ENCODE measurements around the gene SLAMF9. TPM values are rescaled to one million over a fixed set of nuclear protein-coding genes. Genes with fewer than 3 reads are reported as not detected.

The SLAMF9 gene
- total RNA-seq, 1 donor from 2014 or later: not detected

DNA sequence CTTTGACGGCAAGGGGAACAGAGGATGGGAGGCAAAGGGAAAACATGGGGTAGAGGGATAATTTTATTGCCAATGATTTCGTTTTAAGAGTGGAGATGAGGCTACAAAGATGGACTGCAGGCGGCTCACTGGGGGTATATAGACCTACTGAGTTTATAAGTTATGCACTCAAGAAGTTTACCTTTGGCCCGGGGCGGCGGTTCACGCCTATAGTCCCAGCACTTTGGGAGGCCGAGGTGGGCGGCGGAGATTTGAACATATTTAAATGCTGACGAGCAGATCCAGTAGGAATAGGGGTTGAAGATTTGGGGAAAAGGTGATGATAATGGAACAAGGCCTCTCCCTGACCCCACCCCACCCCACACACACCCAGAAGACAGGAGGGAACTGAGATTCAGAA lies 8.1 kb upstream of the SLAMF9 start:
- Mint-ChIP-seq H3K27ac (ENCODE audit: unreplicated experiment) (no peak overlapping the region), H3K27me3 (ENCODE audit: unreplicated experiment) (peaks cover 49% of the 10 kb centered on the region), H3K4me1 (ENCODE audit: unreplicated experiment) (no peaks in the 10 kb centered on the region), H3K4me3 (ENCODE audit: unreplicated experiment) (no peak overlapping the region), H3K9me3 (ENCODE audit: unreplicated experiment) (no peaks in the 10 kb centered on the region), H3K36me3 (ENCODE audit: unreplicated experiment) (no peaks in the 10 kb centered on the region)
- no peak for DNase-seq (ENCODE audit: extremely low spot score, unreplicated experiment)
- TF ChIP-seq, protein P1, sequence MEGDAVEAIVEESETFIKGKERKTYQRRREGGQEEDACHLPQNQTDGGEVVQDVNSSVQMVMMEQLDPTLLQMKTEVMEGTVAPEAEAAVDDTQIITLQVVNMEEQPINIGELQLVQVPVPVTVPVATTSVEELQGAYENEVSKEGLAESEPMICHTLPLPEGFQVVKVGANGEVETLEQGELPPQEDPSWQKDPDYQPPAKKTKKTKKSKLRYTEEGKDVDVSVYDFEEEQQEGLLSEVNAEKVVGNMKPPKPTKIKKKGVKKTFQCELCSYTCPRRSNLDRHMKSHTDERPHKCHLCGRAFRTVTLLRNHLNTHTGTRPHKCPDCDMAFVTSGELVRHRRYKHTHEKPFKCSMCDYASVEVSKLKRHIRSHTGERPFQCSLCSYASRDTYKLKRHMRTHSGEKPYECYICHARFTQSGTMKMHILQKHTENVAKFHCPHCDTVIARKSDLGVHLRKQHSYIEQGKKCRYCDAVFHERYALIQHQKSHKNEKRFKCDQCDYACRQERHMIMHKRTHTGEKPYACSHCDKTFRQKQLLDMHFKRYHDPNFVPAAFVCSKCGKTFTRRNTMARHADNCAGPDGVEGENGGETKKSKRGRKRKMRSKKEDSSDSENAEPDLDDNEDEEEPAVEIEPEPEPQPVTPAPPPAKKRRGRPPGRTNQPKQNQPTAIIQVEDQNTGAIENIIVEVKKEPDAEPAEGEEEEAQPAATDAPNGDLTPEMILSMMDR (IDR thresholded peaks at IDR 0.05): no peak

DNA sequence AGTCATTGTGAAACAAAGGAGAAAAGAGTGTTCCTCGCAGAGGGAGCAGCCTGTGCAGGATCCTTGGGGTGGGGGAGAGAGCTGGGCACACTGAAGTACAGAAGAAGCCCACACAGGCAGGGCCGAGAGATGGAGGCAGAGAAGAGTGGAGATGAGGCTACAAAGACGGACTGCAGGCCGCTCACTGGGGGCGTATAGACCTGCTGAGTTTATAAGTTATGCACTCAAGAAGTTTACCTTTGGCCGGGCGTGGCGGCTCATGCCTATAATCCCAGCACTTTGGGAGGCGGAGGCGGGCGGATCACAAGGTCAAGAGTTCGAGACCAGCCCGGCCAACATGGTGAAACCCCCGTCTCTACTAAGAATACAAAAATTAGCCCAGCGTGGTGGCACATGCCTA lies 7.6 kb upstream of the SLAMF9 start:
- TF ChIP-seq, protein P1 (IDR thresholded peaks at IDR 0.05): no peak
- H3K27me3 Mint-ChIP-seq (ENCODE audit: unreplicated experiment): peaks cover 43% of the 10 kb centered on the region
- no peaks in the 10 kb centered on the region for H3K36me3 Mint-ChIP-seq (ENCODE audit: unreplicated experiment)
- H3K9me3 Mint-ChIP-seq (ENCODE audit: unreplicated experiment): no peaks in the 10 kb centered on the region
- H3K27ac Mint-ChIP-seq (ENCODE audit: unreplicated experiment): no peak overlapping the region
- H3K4me3 Mint-ChIP-seq (ENCODE audit: unreplicated experiment): no peak overlapping the region
- no peaks in the 10 kb centered on the region for H3K4me1 Mint-ChIP-seq (ENCODE audit: unreplicated experiment)
- no peak for DNase-seq (ENCODE audit: extremely low spot score, unreplicated experiment)

DNA sequence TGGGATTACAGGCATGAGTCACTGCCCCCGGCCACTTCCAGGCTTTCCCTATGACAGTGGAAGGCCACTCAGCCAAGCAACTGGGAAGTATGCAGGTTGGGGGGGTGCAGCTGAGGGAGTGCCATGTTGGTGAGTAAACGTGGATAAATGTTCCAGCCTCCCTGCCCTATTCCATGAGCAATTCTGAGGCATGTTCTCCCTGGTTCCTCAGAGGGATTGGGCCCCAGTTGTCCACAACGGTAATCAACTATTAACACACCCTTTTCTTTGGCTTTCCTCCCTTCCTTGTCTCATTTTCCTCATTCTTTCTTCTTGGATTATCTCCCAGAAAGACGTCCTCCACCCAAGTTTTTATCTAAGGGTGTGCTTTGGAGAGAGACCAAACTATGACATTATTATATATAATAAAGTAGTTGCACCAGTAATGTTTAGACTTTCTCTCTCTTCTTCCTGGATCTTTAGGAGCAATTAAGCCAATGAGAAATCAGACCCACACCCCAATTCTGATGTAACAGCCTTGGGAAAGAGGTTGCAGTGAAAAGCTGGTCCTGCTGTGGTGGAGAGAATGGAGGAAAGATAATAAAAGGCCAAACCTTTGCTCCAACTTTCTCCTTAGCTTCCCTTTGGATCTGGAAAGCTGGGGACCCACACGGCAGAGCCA lies 6.8 kb upstream of the SLAMF9 start:
- TF ChIP-seq, protein P1 (IDR thresholded peaks at IDR 0.05): no peak
- Mint-ChIP-seq H3K36me3 (ENCODE audit: unreplicated experiment) (no peaks in the 10 kb centered on the region), H3K27ac (ENCODE audit: unreplicated experiment) (no peak overlapping the region), H3K4me1 (ENCODE audit: unreplicated experiment) (no peaks in the 10 kb centered on the region), H3K9me3 (ENCODE audit: unreplicated experiment) (no peaks in the 10 kb centered on the region), H3K4me3 (ENCODE audit: unreplicated experiment) (no peak overlapping the region), H3K27me3 (ENCODE audit: unreplicated experiment) (peaks cover 40% of the 10 kb centered on the region)
- no peak for DNase-seq (ENCODE audit: extremely low spot score, unreplicated experiment)

DNA sequence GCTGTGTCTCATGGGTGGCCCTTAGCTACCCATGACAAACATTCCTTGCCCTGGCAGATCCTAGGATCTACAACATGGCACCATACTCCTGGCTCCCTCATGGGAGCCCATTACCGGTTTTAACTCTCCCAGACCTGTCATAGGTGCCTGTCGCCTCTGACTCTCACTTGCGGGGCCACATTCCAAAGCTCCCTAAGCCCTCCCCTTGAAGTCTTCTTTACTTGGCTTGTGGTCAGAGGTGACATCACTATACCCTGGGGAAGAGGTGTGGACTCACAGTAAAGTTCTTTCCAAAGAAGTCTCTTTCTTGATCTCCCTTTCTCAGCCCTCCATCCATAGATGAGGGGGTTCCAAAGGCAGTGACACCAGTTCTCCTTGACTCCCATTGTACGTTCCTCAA lies 5.4 kb upstream of the SLAMF9 start:
- DNase-seq (ENCODE audit: extremely low spot score, unreplicated experiment): no peak
- TF ChIP-seq, protein P1 (IDR thresholded peaks at IDR 0.05): no peak
- no peaks in the 10 kb centered on the region for H3K36me3 Mint-ChIP-seq (ENCODE audit: unreplicated experiment)
- H3K4me3 Mint-ChIP-seq (ENCODE audit: unreplicated experiment): no peak overlapping the region
- H3K27ac Mint-ChIP-seq (ENCODE audit: unreplicated experiment): no peak overlapping the region
- H3K9me3 Mint-ChIP-seq (ENCODE audit: unreplicated experiment): no peaks in the 10 kb centered on the region
- no peaks in the 10 kb centered on the region for H3K4me1 Mint-ChIP-seq (ENCODE audit: unreplicated experiment)
- H3K27me3 Mint-ChIP-seq (ENCODE audit: unreplicated experiment): peaks cover 38% of the 10 kb centered on the region

DNA sequence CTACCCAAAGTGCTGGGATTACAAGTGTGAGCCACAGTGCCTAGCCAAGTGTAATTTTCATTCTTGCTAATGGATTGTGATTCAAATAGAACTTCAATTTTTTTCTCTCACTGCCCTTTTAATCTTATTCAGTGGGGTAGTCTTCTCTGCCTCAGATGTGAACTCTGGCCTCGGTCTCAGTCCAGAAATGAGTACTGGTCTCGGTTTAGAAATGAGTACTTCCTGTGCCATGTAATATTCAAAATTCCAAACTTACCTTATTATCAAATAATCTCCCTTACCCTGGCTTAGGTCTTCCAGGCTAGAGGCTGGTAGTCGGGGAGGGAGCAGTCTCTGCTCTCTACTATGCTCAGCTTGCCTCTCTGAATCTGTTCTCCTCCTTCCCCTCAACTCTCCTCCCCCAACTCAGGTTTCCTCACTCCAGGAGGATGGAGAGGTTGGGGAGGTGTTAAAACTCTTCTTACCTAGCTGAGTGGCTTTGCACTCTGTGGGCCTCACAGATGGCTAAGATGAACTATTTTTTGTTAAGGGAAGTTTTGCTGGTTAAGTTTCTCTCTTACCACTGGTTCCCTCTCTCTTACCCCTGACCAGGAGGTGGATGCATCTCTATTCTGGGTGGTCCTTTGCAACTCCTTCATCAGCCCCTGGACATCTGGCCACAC lies 4.8 kb upstream of the SLAMF9 start:
- no peak overlapping the region for H3K4me3 Mint-ChIP-seq (ENCODE audit: unreplicated experiment)
- H3K9me3 Mint-ChIP-seq (ENCODE audit: unreplicated experiment): no peaks in the 10 kb centered on the region
- H3K36me3 Mint-ChIP-seq (ENCODE audit: unreplicated experiment): no peaks in the 10 kb centered on the region
- H3K27me3 Mint-ChIP-seq (ENCODE audit: unreplicated experiment): peaks cover 38% of the 10 kb centered on the region
- no peaks in the 10 kb centered on the region for H3K4me1 Mint-ChIP-seq (ENCODE audit: unreplicated experiment)
- no peak for DNase-seq (ENCODE audit: extremely low spot score, unreplicated experiment)
- H3K27ac Mint-ChIP-seq (ENCODE audit: unreplicated experiment): no peak overlapping the region
- TF ChIP-seq, protein P1 (IDR thresholded peaks at IDR 0.05): no peak
